GM12878 (cell line): ENCODE measurements around the gene LRRC4B.

Experiments
- CBFB ChIP-seq: IDR thresholded peaks from 2 replicates; pipeline ENCODE4 v1.6.1; 2016; ENCODE audit warnings: antibody characterized with exemption, low read depth
- CTCF ChIP-seq, 3 experiments: IDR thresholded peaks in 2 of 3; conservative IDR thresholded peaks in 1 of 3; 2 replicates each; pipeline ENCODE4 v1.5.1; 2011; ENCODE audit warnings: low read depth in 3 of 3, low read length in 3 of 3, mild to moderate bottlenecking in 3 of 3, control low read depth in 2 of 3, moderate library complexity in 2 of 3, inconsistent platforms in 1 of 3, mixed read lengths in 1 of 3; ENCODE audit not compliant: control insufficient read depth in 2 of 3, insufficient read depth in 1 of 3; ENCODE audit errors: extremely low read depth in 1 of 3
- EP300 ChIP-seq, 2 experiments: fragments of 150-350 bp in 1 of 2; IDR thresholded peaks; 2 replicates each; pipeline ENCODE4 v1.6.1; 2011 to 2012; ENCODE audit warnings: low read depth in 2 of 2, low read length in 2 of 2, borderline replicate concordance in 1 of 2, improper control_type of control experiment in 1 of 2, inconsistent platforms in 1 of 2; ENCODE audit not compliant: control insufficient read depth in 1 of 2
- POLR2A ChIP-seq: IDR thresholded peaks from 2 replicates; pipeline ENCODE4 v1.6.1; 2011; ENCODE audit warnings: low read depth, mild to moderate bottlenecking, low read length
- RAD51 ChIP-seq: fragments of 450-650 bp; IDR thresholded peaks from 2 replicates; pipeline ENCODE4 v1.6.1; 2016; ENCODE audit warnings: moderate library complexity, mild to moderate bottlenecking, inconsistent platforms

GRCh38 chr19:50552540-50552939 lies 15.7 kb downstream of the LRRC4B start:
- TF ChIP-seq POLR2A = no peak
- TF ChIP-seq RAD51 = no peak
- TF ChIP-seq EP300 (IDR thresholded peaks at IDR 0.05; ENCODE audit: borderline replicate concordance in 1 of 2, control insufficient read depth in 1 of 2, low read depth in 2 of 2, low read length in 2 of 2) = no peak
- TF ChIP-seq CTCF (IDR thresholded peaks at IDR 0.05 in 2 of 3, conservative IDR thresholded peaks at IDR 0.05 in 1 of 3; ENCODE audit: control insufficient read depth in 2 of 3, extremely low read depth in 1 of 3, insufficient read depth in 1 of 3, low read depth in 3 of 3, low read length in 3 of 3) = no peak
- TF ChIP-seq CBFB = no peak
